ENCODE results near the gene MRGPRX4.
"Not testable (repeated sequence)": the region's sequence is repeated elsewhere in the genome, so short reads cannot be mapped to it uniquely, and the experiment has no call there.

Gene MRGPRX4

DNA sequence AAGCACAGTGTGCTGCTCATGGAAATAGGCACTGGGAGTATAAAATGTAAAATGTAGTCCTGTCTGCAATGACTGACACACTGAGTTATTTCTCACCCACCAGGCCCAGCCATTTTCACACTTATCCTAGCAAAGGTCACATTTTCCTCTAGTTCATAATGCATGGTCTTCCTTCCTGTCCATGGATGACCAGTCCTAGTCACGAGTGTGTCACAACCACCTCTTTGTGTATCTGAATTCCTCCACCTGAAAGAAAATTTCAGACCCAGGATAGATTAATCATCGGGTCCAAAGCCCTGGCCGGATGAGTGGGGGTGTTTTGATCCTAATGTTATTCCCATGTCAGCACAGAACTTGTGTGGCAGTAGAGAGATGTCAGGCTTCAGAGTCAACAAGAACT lies at the start of gene MRGPRX4:
TSS of gene MRGPRX4 (plus strand) at position 172 of the 400 bp plus-strand sequence. CDS start 420 bp downstream, outside the sequence.
- DNase-seq (ENCODE audit: low read depth), result no peak

DNA sequence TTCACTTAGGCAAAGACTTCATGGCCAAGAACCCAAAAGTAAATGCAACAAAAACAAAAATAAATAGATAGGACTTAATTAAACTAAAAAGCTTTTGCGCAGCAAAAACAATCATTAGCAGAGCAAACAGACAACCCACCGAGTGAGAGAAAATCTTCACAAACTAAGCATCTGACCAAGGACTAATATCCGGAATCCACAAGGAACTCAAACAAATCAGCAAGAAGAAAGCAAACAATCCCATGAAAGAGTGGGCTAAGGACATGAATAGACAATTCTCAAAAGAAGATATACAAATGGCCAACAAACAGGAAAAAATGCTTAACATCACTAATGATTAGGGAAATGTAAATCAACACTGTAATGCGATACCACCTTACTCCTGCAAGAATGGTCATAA lies 41.5 kb upstream of the MRGPRX4 start:
- DNase-seq (ENCODE audit: low read depth), result not testable (repeated sequence)

DNA sequence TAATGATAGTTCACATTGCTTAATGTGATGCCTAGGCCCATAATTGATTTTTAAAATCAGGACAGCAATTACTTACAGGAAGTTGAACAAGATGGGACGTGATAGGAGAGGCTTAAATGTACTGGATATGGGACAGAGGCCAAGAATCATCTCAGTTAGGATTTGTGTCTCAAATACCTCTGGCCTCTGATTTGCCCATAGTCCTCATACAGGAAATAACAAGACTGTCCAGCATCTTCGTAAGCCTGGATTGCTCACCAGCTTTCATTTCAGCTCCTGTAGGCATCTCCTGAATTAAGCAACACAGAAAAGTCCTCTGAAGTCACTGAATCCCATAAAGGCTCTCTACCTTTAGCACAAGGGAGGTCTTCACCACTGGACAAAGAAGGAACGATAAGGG lies 40.3 kb upstream of the MRGPRX4 start, which contains the start of gene MRGPRX3:
TSS of gene MRGPRX3 (plus strand) at position 231 of the 400 bp plus-strand sequence. CDS start 4,632 bp downstream, outside the sequence.
- DNase-seq (ENCODE audit: low read depth), result no peak

DNA sequence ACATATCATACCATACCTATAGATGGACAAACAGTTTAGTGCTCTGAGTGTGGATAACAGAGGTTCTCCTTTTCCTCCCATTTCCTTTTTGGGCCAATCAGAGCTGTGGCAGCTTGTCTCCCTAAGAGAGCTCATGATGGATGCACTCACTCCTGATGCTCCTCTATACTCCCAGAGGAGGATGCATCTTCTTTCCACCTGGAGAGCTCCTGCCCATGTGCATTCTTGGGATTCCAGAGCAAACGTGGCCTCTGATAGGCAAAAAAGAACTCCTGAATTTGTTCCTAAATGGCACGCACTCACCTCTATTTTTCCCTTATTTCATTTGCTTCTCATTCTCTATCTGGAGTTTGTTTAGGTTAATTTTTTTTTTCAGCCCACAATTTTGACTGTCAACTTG lies 37.3 kb upstream of the MRGPRX4 start:
- no peak for DNase-seq (ENCODE audit: low read depth)

DNA sequence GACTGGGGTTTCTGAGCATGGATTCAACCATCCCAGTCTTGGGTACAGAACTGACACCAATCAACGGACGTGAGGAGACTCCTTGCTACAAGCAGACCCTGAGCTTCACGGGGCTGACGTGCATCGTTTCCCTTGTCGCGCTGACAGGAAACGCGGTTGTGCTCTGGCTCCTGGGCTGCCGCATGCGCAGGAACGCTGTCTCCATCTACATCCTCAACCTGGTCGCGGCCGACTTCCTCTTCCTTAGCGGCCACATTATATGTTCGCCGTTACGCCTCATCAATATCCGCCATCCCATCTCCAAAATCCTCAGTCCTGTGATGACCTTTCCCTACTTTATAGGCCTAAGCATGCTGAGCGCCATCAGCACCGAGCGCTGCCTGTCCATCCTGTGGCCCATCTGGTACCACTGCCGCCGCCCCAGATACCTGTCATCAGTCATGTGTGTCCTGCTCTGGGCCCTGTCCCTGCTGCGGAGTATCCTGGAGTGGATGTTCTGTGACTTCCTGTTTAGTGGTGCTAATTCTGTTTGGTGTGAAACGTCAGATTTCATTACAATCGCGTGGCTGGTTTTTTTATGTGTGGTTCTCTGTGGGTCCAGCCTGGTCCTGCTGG lies 35.3 kb upstream of the MRGPRX4 start:
- DNase-seq (ENCODE audit: low read depth), result no peak

DNA sequence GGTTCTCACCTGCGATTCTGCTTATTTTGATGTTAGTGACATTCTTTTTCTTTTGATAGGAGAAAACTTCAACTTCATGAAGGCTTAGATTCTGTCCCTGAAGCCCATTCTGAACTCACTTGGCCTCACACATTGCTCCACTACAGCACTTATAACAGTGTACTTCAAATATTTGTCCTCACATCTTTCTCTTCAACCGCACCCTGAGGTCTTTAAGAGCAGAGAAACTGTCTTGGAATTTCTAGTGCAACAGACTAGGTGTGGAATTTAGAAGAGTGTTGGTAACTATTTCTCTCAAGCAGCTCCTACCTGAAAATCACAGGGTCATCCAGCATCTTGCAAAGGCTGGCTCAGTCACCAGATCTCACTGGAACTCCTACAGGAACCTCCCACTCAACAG lies 32.5 kb upstream of the MRGPRX4 start:
- DNase-seq (ENCODE audit: low read depth), result no peak

DNA sequence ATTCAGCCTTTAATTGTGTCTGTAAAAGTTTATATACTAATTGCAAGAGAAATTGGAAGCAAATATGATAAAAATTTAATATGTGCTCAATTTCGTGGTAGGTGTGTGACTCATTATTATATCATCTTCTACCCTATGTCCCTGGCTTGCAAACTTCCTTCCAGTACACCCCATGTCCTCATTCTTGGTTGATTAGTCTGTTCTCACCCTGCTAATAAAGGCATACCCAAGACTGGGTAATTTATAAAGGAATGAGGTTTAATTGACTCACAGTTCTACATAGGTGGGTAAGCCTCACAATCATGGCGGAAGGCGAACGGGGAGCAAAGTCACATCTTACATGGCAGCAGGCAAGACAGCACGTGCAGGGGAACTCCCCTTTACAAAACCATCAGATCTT lies 28.4 kb upstream of the MRGPRX4 start:
- no peak for DNase-seq (ENCODE audit: low read depth)

DNA sequence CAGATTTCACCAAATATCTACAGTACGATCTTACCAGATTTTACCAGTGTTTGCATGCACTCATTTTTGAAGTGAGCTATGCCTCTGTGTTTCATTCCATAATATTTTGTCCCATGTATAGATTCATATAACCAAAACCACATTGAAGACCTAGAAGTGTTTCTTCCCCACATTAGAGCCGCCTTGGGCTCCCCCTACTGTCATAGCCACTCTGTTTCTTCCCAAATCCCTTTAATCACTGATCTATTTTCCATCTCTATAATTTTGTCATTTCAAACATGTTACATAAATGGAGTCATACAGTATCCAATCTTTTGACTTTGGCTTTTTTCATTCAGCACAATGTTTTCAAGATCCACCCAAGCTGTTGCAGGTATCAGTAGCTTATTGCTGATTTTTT lies 27.6 kb upstream of the MRGPRX4 start:
- no peak for DNase-seq (ENCODE audit: low read depth)

DNA sequence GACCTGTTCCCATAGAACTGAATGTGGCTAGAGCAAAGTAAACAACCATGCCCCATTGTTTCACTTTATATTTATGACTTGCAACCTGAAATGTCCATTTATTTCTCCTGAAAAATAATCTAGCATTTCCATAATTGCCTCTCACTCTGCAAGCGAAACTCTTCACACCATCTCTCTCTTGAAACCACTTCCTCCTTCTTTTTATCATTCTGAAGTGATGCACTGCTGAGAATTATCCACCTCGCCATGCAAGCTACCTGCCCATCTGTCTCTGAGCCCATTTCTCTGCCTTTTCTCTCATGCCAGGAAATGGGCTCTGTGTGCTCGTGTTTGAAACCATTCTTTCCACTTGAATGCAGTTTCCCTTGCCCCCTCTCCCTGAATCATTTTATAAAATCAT lies 26.8 kb upstream of the MRGPRX4 start:
- DNase-seq (ENCODE audit: low read depth), result no peak

DNA sequence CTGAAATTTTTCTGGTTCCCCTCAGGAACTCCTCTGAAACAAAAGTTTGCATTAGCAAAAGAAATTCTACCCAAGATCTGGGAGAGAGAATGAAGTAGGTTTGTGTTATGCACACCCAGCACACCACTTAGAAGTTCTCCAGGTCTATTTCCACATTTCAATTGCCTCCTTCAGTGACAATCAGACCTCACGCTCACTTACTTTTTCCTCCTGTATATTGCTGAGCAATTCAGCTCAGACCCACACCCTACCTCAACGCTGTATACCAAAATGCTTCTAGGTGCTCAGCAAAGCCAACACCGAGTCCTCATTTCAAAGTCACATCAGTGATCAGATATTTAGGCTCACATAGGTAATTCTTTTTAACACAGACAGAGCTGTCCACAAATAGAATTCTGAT lies 21.1 kb upstream of the MRGPRX4 start:
- DNase-seq (ENCODE audit: low read depth), result no peak

DNA sequence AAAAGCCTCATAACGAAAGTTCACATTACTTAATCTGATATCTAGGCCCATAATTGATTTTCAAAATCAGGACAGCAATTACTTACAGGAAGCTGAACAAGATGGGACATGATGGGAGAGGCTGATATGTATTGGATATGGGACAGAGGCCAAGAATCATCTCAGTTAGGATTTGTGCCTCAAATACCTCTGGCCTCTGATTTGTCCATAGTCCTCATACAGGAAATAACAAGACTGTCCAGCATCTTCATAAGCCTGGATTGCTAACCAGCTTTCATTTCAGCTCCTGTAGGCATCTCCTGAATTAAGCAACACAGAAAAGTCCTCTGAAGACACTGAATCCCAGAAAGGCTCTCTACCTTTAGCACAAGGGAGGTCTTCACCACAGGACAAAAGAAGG lies 4.3 kb upstream of the MRGPRX4 start:
- DNase-seq (ENCODE audit: low read depth), result no peak

DNA sequence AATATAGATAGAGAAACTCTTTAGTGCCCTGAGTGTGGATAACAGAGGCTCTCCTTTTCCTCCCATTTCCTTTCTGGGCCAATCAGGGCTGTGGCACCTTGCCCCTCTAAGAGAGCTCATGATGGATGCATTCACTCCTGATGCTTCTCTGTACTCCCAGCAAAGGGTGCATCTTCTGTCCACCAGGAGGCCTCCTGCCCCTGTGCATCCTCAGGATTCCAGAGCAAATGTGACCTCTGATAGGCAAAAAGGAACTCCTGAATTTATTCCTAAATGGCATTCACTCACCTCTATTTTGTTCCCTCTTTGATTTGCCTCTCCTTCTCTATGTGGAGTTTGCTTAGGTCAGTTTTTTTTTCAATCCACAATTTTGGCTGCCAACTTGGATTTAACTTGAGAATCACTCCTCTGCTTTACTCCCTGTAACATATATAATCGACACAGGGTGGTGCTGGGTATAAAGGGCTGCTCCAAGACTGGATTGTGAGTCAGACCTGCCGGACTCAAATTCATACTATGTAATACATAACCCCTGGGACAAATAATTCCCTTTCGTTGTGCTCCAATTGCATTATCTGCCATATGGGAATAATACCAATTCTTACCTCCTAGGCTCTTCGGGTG lies 1.1 kb upstream of the MRGPRX4 start:
- DNase-seq (ENCODE audit: low read depth), result no peak

DNA sequence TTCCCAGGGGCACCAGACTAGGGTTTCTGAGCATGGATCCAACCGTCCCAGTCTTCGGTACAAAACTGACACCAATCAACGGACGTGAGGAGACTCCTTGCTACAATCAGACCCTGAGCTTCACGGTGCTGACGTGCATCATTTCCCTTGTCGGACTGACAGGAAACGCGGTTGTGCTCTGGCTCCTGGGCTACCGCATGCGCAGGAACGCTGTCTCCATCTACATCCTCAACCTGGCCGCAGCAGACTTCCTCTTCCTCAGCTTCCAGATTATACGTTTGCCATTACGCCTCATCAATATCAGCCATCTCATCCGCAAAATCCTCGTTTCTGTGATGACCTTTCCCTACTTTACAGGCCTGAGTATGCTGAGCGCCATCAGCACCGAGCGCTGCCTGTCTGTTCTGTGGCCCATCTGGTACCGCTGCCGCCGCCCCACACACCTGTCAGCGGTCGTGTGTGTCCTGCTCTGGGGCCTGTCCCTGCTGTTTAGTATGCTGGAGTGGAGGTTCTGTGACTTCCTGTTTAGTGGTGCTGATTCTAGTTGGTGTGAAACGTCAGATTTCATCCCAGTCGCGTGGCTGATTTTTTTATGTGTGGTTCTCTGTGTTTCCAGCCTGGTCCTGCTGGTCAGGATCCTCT lies 709 bp downstream of the MRGPRX4 start:
- no peak for DNase-seq (ENCODE audit: low read depth)

DNA sequence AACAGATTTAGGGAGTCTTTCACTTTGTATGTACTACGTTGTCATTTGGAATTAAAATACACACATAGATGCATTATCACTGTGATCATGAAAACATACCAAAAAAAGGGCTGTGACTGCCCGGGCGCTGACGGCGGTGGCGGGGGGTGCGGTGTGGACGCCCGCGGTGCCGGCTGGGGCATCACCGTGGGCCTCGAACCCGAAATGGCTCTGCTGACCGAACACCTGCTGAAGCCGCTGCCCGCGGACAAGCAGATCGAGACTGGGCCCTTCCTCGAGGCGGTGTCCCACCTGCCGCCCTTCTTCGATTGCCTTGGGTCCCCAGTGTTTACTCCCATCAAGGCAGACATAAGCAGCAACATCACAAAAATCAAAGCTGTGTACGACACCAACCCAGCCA lies 16.2 kb downstream of the MRGPRX4 start:
- DNase-seq (ENCODE audit: low read depth), result no peak

DNA sequence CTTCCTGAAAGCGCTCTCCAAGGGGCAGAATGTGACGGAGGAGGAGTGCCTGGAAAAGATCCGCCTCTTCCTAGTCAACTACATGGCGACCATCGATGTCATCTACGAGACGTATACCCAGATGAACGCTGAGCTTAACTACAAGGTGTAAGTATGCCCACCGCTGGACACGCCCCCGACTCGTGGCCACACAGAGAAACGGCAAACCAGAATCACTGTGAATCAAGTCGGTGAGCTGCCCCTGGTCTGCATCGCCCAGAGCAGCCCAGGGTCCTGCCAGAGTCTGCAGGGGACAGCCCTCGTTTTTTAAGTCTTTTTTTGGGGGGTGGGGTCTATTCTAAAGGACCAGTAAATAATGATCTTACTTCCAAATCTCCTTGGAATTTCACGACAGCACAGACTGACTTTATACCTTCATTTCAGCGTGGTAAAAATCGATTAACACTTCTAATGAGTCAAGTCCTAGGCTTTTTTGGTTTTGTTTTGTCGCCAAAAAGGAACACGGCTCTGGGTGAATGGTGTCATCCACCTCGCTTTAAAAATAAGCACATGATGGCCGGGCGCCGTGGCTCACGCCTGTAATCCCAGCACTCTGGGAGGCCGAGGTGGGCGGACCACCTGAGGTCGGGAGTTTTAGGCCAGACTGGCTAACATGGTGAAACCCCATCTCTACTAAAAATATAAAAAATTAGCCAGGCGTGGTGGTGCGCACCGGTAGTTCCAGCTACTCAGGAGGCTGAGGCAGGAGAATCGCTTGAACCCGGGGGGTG lies 17.0 kb downstream of the MRGPRX4 start:
- DNase-seq (ENCODE audit: low read depth), result not testable (repeated sequence)

DNA sequence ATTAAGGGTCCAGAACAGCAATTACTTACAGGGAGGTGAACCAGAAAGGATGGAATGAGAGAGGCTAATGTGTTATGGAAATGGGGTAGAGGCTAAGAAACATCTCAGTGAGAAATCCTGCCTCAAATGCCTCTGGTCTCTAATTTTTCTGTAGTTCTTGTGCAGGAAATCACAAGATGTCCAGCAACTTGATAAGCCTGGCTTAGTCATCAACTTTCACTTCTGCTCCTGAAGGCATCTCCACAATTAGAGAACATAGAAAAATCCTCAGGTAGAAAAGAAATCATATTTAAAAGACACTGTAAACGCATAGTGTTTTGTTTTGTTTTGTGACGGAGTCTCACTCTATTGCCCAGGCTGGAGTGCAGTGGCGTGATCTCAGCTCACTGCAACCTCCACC lies 18.7 kb downstream of the MRGPRX4 start:
- DNase-seq (ENCODE audit: low read depth), result no peak

DNA sequence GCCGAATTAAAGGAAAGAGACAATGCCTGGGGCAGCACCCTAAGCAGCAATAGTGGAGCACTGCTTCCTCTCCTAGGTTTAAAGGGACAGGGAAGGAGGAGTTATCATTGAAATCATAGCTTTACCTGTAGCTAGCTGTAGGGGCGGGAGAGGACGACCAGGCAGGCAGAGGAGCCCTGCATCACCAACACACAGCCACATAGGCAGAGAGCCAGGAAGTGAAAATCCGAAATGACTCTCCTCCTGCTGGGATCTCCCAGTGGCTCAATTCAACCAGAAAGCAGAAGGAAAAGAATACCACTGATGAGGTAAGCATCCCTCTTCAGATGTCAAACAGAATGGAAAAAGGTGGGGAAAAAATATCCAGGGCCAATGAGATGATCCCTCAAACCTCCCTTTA lies 20.4 kb downstream of the MRGPRX4 start:
- no peak for DNase-seq (ENCODE audit: low read depth)

DNA sequence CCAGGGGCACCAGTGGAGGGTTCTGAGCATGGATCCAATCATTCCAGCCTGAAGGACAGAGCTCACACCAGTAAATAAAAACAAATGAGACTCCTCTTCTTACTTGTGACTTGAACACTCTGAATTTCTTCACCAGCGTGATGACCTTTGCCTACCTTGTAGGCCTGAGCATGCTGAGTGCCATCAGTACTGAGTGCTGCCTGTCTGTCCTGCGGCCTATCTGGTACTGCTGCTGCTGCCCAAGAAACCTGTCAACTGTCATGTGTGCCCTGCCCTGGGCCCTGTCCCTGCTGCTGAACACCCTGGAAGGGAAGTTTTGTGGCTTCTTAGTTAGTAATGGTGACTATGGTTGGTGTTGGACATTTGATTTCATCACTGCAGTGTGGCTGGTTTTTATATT lies 23.9 kb downstream of the MRGPRX4 start:
- DNase-seq (ENCODE audit: low read depth), result no peak

DNA sequence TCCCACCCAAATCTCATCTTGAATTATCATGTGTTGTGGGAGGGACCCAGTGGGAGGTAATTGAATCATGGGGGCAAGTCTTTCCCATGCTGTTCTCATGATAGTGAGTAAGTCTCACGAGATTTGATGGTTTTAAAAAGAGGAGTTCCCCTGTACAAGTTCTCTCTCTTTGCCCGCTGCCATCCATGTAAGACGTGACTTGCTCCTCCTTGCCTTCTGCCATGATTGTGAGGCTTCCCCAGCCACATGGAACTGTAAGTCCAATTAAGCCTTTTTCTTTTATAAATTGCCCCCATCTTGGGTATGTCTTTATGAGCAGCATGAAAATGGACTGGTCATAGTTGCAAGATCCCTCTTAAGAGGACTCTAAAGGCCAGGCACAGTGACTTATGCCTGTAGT lies 25.1 kb downstream of the MRGPRX4 start:
- not testable (repeated sequence) for DNase-seq (ENCODE audit: low read depth)

DNA sequence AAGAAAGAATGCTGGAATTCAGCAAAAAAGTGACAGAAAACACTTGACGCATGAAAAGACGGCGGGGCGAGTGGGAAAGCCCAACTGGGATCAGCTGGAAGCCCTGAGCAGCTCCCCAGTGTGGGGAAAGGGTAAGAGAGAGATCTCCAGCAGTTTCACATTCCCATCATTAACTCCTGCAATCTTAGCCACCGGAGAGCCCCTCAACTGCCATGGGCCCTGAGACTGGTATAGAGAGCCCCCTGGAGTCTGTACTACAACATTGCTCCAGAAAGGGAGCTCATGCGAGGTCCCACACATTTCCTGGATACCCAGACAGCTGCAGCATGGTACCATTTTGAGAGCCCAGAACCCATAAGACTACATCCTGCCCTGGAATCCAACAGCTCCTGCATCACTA lies 31.1 kb downstream of the MRGPRX4 start:
- no peak for DNase-seq (ENCODE audit: low read depth)

DNA sequence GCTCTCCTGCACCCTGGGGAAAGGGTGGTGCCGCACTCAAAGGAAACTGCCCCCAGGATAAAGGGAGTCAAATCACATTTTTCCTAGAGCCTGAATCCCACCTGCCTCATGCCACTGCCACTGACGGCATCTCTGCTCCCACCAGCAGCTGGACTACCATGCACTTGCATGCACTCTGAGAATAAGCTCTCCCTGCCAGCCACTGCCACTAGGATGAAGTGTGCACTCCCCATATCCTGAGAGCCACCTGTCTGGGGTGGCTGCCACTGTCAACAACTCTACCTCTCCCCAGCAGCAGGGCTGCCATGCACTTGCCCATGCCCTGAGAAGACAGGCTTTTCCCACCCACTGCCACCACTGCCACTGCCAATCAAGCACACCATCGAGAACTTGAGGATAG lies 31.6 kb downstream of the MRGPRX4 start:
- DNase-seq (ENCODE audit: low read depth), result no peak

DNA sequence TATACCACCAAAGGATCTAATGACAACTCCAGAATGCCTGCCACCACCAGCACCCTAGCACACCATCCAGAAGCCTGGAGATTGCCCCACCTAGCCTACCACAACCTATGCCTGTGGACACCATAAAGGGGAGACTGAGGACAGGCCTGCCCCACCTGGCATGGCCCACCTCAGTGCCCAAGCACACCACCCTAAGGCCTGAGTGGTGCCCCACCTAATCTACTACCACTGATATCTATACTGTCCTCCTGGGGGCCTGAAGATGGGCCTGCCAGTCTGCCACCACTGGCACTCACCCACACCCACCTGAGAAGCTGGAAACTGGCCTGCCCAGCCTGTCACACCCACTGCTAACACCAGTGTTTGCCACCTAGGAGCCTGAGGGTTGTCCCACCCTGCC lies 32.1 kb downstream of the MRGPRX4 start:
- no peak for DNase-seq (ENCODE audit: low read depth)

DNA sequence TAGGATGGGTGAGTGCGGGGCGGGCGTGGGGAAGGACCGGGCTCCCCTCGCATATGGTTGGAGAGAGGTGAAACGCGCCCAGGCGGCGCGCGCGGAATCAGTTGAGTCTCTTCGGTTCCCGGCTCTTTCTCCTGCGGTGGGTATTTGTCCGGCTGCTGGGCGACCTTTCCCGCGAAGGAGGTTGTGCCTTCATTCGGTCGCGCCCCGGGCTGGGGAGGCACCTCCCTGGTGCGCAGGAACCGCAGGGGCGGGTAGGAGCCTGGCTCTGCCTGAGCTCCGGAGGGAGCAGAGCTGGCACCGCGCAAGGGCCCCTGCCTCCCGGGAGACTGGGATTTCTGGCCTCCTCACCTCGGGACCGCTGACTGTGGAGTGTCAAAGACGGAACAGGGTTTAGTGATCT lies 36.4 kb downstream of the MRGPRX4 start:
- DNase-seq (ENCODE audit: low read depth), result no peak
